ENCODE results near the gene D2HGDH. TPM values are rescaled to one million over a fixed set of nuclear protein-coding genes. Genes with fewer than 3 reads are reported as not detected.

The D2HGDH gene
- total and polyA plus RNA-seq, 2 experiments from 2014 or later, result 3.7 to 17.3 TPM

- ATAC-seq (peak; percentile 4), DNase-seq (ENCODE audit: low spot score) (no peak)
- H3K27me3 Mint-ChIP-seq (ENCODE audit: insufficient read depth, low read depth, poor library complexity), result peaks cover 22% of the 10 kb centered on the region
Measured at GRCh38 chr2:241802421-241803318, 68.2 kb downstream of the D2HGDH start.

GRCh38 chr2:241803387-241804325 lies 69.2 kb downstream of the D2HGDH start:
- TF ChIP-seq STAT1 (IDR thresholded peaks at IDR 0.05; ENCODE audit: unreplicated experiment) (no peak), JUNB (IDR thresholded peaks at IDR 0.05; ENCODE audit: unreplicated experiment) (no peak), CREB1 (CRISPR knock-in tag; IDR thresholded peaks at IDR 0.05; ENCODE audit: low read depth) (no peak), POLR2AphosphoS5 (IDR thresholded peaks at IDR 0.05; ENCODE audit: low read depth) (0 out of 2 replicates have a peak, but pooled peaks have one; percentile 15), ZNF114 (CRISPR knock-in tag; IDR thresholded peaks at IDR 0.05) (no peak), EZH2phosphoT487 (IDR thresholded peaks at IDR 0.05; ENCODE audit: unreplicated experiment) (no peak)
- TF ChIP-seq, protein P1, sequence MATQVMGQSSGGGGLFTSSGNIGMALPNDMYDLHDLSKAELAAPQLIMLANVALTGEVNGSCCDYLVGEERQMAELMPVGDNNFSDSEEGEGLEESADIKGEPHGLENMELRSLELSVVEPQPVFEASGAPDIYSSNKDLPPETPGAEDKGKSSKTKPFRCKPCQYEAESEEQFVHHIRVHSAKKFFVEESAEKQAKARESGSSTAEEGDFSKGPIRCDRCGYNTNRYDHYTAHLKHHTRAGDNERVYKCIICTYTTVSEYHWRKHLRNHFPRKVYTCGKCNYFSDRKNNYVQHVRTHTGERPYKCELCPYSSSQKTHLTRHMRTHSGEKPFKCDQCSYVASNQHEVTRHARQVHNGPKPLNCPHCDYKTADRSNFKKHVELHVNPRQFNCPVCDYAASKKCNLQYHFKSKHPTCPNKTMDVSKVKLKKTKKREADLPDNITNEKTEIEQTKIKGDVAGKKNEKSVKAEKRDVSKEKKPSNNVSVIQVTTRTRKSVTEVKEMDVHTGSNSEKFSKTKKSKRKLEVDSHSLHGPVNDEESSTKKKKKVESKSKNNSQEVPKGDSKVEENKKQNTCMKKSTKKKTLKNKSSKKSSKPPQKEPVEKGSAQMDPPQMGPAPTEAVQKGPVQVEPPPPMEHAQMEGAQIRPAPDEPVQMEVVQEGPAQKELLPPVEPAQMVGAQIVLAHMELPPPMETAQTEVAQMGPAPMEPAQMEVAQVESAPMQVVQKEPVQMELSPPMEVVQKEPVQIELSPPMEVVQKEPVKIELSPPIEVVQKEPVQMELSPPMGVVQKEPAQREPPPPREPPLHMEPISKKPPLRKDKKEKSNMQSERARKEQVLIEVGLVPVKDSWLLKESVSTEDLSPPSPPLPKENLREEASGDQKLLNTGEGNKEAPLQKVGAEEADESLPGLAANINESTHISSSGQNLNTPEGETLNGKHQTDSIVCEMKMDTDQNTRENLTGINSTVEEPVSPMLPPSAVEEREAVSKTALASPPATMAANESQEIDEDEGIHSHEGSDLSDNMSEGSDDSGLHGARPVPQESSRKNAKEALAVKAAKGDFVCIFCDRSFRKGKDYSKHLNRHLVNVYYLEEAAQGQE (IDR thresholded peaks at IDR 0.05; ENCODE audit: unreplicated experiment), result no peak
- no peak overlapping the region for H3K27ac Mint-ChIP-seq
- H3K4me2 ChIP-seq, result peak overlapping the region; percentile 83
- no peaks in the 10 kb centered on the region for H3K9me2 ChIP-seq (ENCODE audit: insufficient read depth)
- H3K4me1 ChIP-seq (ENCODE audit: insufficient read depth), result peaks cover 16% of the 10 kb centered on the region; the same call in 1 of the 2 replicates
- H3K36me3 Mint-ChIP-seq (ENCODE audit: low read depth), result no peaks in the 10 kb centered on the region; the same call in 2 of the 3 replicates
- peaks cover 6% of the 10 kb centered on the region; the same call in 1 of the 2 replicates for H3F3A ChIP-seq (replicated peaks; ENCODE audit: low read depth)
- H2AFZ ChIP-seq, result peak overlapping the region; percentile 88
- peak overlapping the region; percentile 54; the same call in 2 of the 3 replicates for H3K4me3 Mint-ChIP-seq
- H3K27me3 ChIP-seq (ENCODE audit: insufficient read depth), result peaks cover 23% of the 10 kb centered on the region
- H3K27me3 Mint-ChIP-seq (ENCODE audit: insufficient read depth, low read depth, poor library complexity), result peaks cover 28% of the 10 kb centered on the region
- H4K20me1 ChIP-seq (replicated peaks; ENCODE audit: insufficient read depth), result no peaks in the 10 kb centered on the region
- DNase-seq (ENCODE audit: low spot score), result peak; percentile 82
- peak; percentile 55 for ATAC-seq
- H3K27ac ChIP-seq (ENCODE audit: low read depth), result no peak overlapping the region
- H3K79me2 ChIP-seq (replicated peaks; ENCODE audit: insufficient read depth), result no peaks in the 10 kb centered on the region
- no peaks in the 10 kb centered on the region for H3K9me3 Mint-ChIP-seq
- H3K4me1 Mint-ChIP-seq, result peaks cover 8% of the 10 kb centered on the region
- H3K36me3 ChIP-seq (ENCODE audit: insufficient read depth), result no peaks in the 10 kb centered on the region
- peak overlapping the region; percentile 62 for H3K4me3 ChIP-seq

More at GRCh38 chr2:241802421-241803318, 68.2 kb downstream of the D2HGDH start:
- Mint-ChIP-seq H3K36me3 (ENCODE audit: low read depth) (no peaks in the 10 kb centered on the region), H3K4me3 (no peak overlapping the region), H3K27ac (no peak overlapping the region), H3K9me3 (no peaks in the 10 kb centered on the region), H3K4me1 (peaks cover 1% of the 10 kb centered on the region; the same call in 1 of the 3 replicates)
- H3K79me2 ChIP-seq (replicated peaks; ENCODE audit: insufficient read depth), result no peaks in the 10 kb centered on the region
- peaks cover 9% of the 10 kb centered on the region; the same call in 1 of the 2 replicates for H3K4me1 ChIP-seq (ENCODE audit: insufficient read depth)
- H3F3A ChIP-seq (replicated peaks; ENCODE audit: low read depth), result no peaks in the 10 kb centered on the region
- no peaks in the 10 kb centered on the region for H4K20me1 ChIP-seq (replicated peaks; ENCODE audit: insufficient read depth)
- H3K4me3 ChIP-seq, result peak overlapping the region; percentile 62
- H2AFZ ChIP-seq, result peak overlapping the region; percentile 88
- H3K4me2 ChIP-seq, result peak overlapping the region; percentile 83
- no peak overlapping the region for H3K27ac ChIP-seq (ENCODE audit: low read depth)
- peaks cover 23% of the 10 kb centered on the region for H3K27me3 ChIP-seq (ENCODE audit: insufficient read depth)
- no peaks in the 10 kb centered on the region for H3K9me2 ChIP-seq (ENCODE audit: insufficient read depth)
- no peak for TF ChIP-seq JUNB (IDR thresholded peaks at IDR 0.05; ENCODE audit: unreplicated experiment)
- TF ChIP-seq POLR2AphosphoS5 (IDR thresholded peaks at IDR 0.05; ENCODE audit: low read depth), result 0 out of 2 replicates have a peak, but pooled peaks have one; percentile 7
- no peaks in the 10 kb centered on the region for H3K36me3 ChIP-seq (ENCODE audit: insufficient read depth)
